Neural progenitor cell (in vitro differentiated cells): ENCODE measurements around the gene CHD6.

ENCODE experiments used
- EZH2 ChIP-seq: fragments of 200-600 bp; sonication (generic); IDR thresholded peaks from 2 replicates; pipeline ENCODE4 v1.6.1; 2017; ENCODE audit warnings: antibody characterized with exemption, mild to moderate bottlenecking, moderate library complexity
- EZH2phosphoT487 ChIP-seq: fragments of 200-600 bp; sonication (generic); IDR thresholded peaks from 2 replicates; pipeline ENCODE4 v1.6.1; 2017; ENCODE audit warnings: antibody characterized with exemption
- TF ChIP-seq, protein P1 (sequence below): fragments of 200-600 bp; sonication (generic); IDR thresholded peaks from 2 replicates; pipeline ENCODE4 v1.5.1; 2017; ENCODE audit warnings: antibody characterized with exemption, mild to moderate bottlenecking

DNA sequence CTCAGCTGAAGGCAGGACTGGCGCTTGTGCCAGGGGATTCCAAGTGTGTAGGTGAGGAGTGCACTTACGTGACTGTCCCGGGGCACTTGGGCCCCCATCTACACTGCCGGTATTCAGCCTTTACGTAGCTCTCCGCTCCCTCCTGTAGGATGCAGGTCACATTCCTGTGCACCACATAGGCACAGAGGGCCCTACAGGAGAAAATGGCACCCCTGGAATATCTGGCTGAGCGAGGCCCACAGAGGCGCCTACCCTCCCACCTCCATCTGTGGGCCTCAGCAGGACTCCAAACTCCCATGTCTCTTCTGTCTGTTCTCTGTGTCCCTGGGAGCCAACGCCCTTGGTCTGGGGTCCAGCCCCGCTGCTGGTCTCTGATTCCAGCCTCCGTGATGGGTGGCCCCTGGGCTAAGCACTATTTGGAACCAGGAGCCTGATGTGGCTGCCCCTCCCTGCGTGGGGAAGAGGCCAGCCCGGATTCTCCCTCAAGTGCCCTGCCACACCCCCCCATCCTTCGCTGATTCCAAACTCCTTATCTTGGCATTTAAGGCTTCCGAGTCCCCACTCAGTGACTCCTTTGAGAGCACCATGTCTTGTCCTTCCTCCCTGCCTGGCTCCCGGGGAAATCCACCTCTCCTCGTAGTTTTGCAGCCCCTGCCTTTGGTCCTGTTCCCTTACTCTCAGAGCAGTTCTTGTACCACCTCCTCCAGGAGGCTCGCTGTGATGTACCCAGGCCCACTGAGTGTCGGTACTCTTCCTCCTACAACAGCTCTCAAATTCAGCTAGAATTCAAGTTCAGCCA is 253.0 kb downstream of the CHD6 start:
- TF ChIP-seq, protein P1, sequence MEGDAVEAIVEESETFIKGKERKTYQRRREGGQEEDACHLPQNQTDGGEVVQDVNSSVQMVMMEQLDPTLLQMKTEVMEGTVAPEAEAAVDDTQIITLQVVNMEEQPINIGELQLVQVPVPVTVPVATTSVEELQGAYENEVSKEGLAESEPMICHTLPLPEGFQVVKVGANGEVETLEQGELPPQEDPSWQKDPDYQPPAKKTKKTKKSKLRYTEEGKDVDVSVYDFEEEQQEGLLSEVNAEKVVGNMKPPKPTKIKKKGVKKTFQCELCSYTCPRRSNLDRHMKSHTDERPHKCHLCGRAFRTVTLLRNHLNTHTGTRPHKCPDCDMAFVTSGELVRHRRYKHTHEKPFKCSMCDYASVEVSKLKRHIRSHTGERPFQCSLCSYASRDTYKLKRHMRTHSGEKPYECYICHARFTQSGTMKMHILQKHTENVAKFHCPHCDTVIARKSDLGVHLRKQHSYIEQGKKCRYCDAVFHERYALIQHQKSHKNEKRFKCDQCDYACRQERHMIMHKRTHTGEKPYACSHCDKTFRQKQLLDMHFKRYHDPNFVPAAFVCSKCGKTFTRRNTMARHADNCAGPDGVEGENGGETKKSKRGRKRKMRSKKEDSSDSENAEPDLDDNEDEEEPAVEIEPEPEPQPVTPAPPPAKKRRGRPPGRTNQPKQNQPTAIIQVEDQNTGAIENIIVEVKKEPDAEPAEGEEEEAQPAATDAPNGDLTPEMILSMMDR, result no peak
- no peak for TF ChIP-seq EZH2phosphoT487
- TF ChIP-seq EZH2, result no peak
